ENCODE data around the gene DNAAF5.

Gene DNAAF5

GRCh38 chr7:818031-818699 lies 91.7 kb downstream of the DNAAF5 start:
- DNase-seq = no peak

GRCh38 chr7:820341-820740 lies 93.8 kb downstream of the DNAAF5 start:
- DNase-seq = no peak

GRCh38 chr7:821688-822087 lies 95.2 kb downstream of the DNAAF5 start:
- no peak for DNase-seq

- DNase-seq = no peak
These were observed 96.3 kb downstream of the DNAAF5 start for GRCh38 chr7:822692-823276.

- DNase-seq = no peak
These were observed 97.2 kb downstream of the DNAAF5 start for GRCh38 chr7:823649-824048.

GRCh38 chr7:824081-824480 lies 97.6 kb downstream of the DNAAF5 start:
- no peak for DNase-seq

GRCh38 chr7:824664-825063 lies 98.2 kb downstream of the DNAAF5 start:
- DNase-seq = no peak

- DNase-seq = no peak
These were observed 98.9 kb downstream of the DNAAF5 start for GRCh38 chr7:825386-825785.

GRCh38 chr7:826230-826917 lies 99.9 kb downstream of the DNAAF5 start:
- no peak for DNase-seq

- DNase-seq = no peak
These were observed 102.5 kb downstream of the DNAAF5 start for GRCh38 chr7:828793-829561.

- no peak for DNase-seq
These were observed 103.6 kb downstream of the DNAAF5 start for GRCh38 chr7:830069-830468.

GRCh38 chr7:831596-832166 lies 105.2 kb downstream of the DNAAF5 start:
- no peak for DNase-seq

- no peak for DNase-seq
These were observed 105.9 kb downstream of the DNAAF5 start, which contains the start of gene SUN1 for GRCh38 chr7:832167-832967. Gene SUN1, plus strand, starts transcription at chr7:832476. Its CDS starts 49 bp downstream, at chr7:832525.

GRCh38 chr7:832968-833424 lies 106.5 kb downstream of the DNAAF5 start:
- DNase-seq = no peak

- DNase-seq = no peak
These were observed 107.2 kb downstream of the DNAAF5 start for GRCh38 chr7:833601-834258.

GRCh38 chr7:834277-834676 lies 107.8 kb downstream of the DNAAF5 start:
- no peak for DNase-seq

- no peak for DNase-seq
These were observed 108.5 kb downstream of the DNAAF5 start for GRCh38 chr7:835021-835420.

GRCh38 chr7:835485-836401 lies 109.2 kb downstream of the DNAAF5 start:
- no peak for DNase-seq

All from NCI-H1417 treated with DMSO at 0.1 percent for 48 hours (cell line).